Suprapubic skin (tissue), 4 donors: ENCODE measurements around the gene HIVEP2. TPM values are rescaled to one million over a fixed set of nuclear protein-coding genes. Genes with fewer than 3 reads are reported as not detected.

Experiments
- DNase-seq, 2 donors: peaks; one replicate each; pipeline ENCODE4 v3.0.0-alpha.2; 2019; ENCODE audit warnings: low spot score in 2 of 2
- H3K27ac ChIP-seq: fragments of 200-600 bp; sonication (generic); one replicate; pipeline ENCODE4 v1.5.1; 2019
- H3K27me3 ChIP-seq: fragments of 200-600 bp; sonication (generic); one replicate; pipeline ENCODE4 v1.5.1; 2019
- H3K36me3 ChIP-seq: fragments of 200-600 bp; sonication (generic); one replicate; pipeline ENCODE4 v1.5.1; 2019
- H3K4me1 ChIP-seq: fragments of 200-600 bp; sonication (generic); one replicate; pipeline ENCODE4 v1.5.1; 2019
- H3K4me3 ChIP-seq: fragments of 200-600 bp; sonication (generic); one replicate; pipeline ENCODE4 v1.5.1; 2019; ENCODE audit warnings: mild to moderate bottlenecking
- H3K9me3 ChIP-seq: fragments of 200-600 bp; sonication (generic); one replicate; pipeline ENCODE4 v1.5.1; 2019
- EP300 ChIP-seq: sonication (generic); formaldehyde crosslinking; IDR thresholded peaks from one replicate; pipeline ENCODE4 v1.6.1; 2017; ENCODE audit warnings: antibody characterized with exemption
- POLR2A ChIP-seq, 2 donors: fragments of 450-650 bp; IDR thresholded peaks; one replicate each; pipeline ENCODE4 v1.6.1; 2017; ENCODE audit warnings: antibody characterized with exemption in 2 of 2, mild to moderate bottlenecking in 2 of 2, moderate library complexity in 2 of 2
- POLR2AphosphoS5 ChIP-seq, 3 donors: sonication (generic); formaldehyde crosslinking; IDR thresholded peaks; one replicate each; pipeline ENCODE4 v1.6.1; 2017; ENCODE audit warnings: antibody characterized with exemption in 3 of 3
- WGBS: methylation state at CpG from one replicate; pipeline ENCODE4 v1.1.5; 2018; 5-methylcytosine and 5-hydroxymethylcytosine counted together
- total RNA-seq, 4 donors: library from RNA; depleted of rRNA; stranded (reverse); fragments of >200 nt; gene quantifications; one replicate each; pipeline ENCODE4 v1.1.0, GENCODE V29; 2016
- TF ChIP-seq, protein P1 (sequence below), 2 donors: fragments of 200-600 bp in 1 of 2; fragments of 450-650 bp in 1 of 2; sonication (generic) in 1 of 2; IDR thresholded peaks; one replicate each; pipeline ENCODE4 v1.5.1; 2016 to 2019; ENCODE audit warnings: antibody characterized with exemption in 2 of 2, mild to moderate bottlenecking in 1 of 2, moderate library complexity in 1 of 2

Gene HIVEP2
- total RNA-seq, 4 donors from 2014 or later, result 23.6 to 31.3 (median 25.6) TPM

GRCh38 chr6:142940487-142940886, 4.5 kb downstream of the HIVEP2 start:
- no peak for DNase-seq
- no peaks in the 10 kb centered on the region for H3K27me3 ChIP-seq
- H3K4me3 ChIP-seq, result no peak overlapping the region
- TF ChIP-seq, protein P1, sequence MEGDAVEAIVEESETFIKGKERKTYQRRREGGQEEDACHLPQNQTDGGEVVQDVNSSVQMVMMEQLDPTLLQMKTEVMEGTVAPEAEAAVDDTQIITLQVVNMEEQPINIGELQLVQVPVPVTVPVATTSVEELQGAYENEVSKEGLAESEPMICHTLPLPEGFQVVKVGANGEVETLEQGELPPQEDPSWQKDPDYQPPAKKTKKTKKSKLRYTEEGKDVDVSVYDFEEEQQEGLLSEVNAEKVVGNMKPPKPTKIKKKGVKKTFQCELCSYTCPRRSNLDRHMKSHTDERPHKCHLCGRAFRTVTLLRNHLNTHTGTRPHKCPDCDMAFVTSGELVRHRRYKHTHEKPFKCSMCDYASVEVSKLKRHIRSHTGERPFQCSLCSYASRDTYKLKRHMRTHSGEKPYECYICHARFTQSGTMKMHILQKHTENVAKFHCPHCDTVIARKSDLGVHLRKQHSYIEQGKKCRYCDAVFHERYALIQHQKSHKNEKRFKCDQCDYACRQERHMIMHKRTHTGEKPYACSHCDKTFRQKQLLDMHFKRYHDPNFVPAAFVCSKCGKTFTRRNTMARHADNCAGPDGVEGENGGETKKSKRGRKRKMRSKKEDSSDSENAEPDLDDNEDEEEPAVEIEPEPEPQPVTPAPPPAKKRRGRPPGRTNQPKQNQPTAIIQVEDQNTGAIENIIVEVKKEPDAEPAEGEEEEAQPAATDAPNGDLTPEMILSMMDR (IDR thresholded peaks at IDR 0.05), result no peak
- no peak for TF ChIP-seq EP300
- TF ChIP-seq POLR2A (IDR thresholded peaks at IDR 0.05), result no peak
- no peak for TF ChIP-seq POLR2AphosphoS5 (IDR thresholded peaks at IDR 0.05)
- peaks cover 44% of the 10 kb centered on the region for H3K4me1 ChIP-seq
- 85% methylated on average over 3 of the region's 3 CpGs for WGBS
- no peaks in the 10 kb centered on the region for H3K36me3 ChIP-seq
- no peaks in the 10 kb centered on the region for H3K9me3 ChIP-seq
- H3K27ac ChIP-seq, result no peak overlapping the region

DNA sequence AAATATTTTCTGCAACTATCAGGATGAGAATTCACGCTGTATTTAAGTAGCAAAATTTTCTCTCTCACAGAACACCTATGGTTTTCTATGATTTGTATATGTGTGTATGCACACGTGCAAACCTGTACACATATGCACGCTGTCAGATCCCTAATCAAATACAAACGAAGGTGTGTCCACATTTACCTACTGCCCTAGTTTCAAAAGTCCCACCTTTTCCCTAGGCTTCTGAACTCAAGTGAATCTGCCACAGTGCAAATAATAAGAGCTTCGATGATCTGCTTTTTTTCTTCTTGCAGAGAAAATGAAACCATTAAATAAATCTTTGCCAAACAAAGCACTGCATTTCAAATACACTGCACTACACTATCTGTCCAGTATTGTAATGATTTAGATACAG, 6.5 kb downstream of the HIVEP2 start:
- no peaks in the 10 kb centered on the region for H3K36me3 ChIP-seq
- no peak overlapping the region for H3K4me3 ChIP-seq
- H3K27ac ChIP-seq, result no peak overlapping the region
- no peak for DNase-seq
- peaks cover 35% of the 10 kb centered on the region for H3K4me1 ChIP-seq
- H3K9me3 ChIP-seq, result no peaks in the 10 kb centered on the region
- TF ChIP-seq EP300 (no peak), POLR2AphosphoS5 (IDR thresholded peaks at IDR 0.05) (no peak), POLR2A (IDR thresholded peaks at IDR 0.05) (no peak)
- TF ChIP-seq, protein P1 (IDR thresholded peaks at IDR 0.05), result no peak
- 57% methylated on average over 5 of the region's 5 CpGs for WGBS
- H3K27me3 ChIP-seq, result no peaks in the 10 kb centered on the region

DNA sequence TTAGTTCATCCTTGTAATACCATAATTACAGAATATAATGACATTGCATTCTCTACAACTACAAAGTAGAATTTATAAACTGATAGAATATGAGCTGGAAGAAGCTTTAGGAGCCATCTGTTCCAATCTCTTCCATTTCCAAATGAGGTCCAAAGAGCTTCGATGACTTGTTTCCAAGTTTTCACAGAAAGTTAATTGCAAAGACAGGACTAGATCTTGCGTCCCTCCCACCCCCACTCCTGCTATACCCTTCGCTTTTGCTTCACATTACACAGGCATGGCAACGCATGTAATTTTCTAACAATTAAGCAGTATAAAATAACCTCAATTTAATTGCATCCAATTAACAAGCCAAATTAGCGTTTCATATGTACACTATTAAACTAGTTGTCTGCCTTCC, 7.0 kb downstream of the HIVEP2 start:
- H3K27ac ChIP-seq, result no peak overlapping the region
- 72% methylated on average over 5 of the region's 5 CpGs for WGBS
- H3K4me3 ChIP-seq, result no peak overlapping the region
- peaks cover 30% of the 10 kb centered on the region for H3K4me1 ChIP-seq
- no peaks in the 10 kb centered on the region for H3K27me3 ChIP-seq
- H3K36me3 ChIP-seq, result no peaks in the 10 kb centered on the region
- no peak for DNase-seq
- TF ChIP-seq POLR2A (IDR thresholded peaks at IDR 0.05), result no peak
- no peaks in the 10 kb centered on the region for H3K9me3 ChIP-seq

- TF ChIP-seq POLR2A (IDR thresholded peaks at IDR 0.05) (no peak), POLR2AphosphoS5 (IDR thresholded peaks at IDR 0.05) (no peak), EP300 (no peak)
- TF ChIP-seq, protein P1 (IDR thresholded peaks at IDR 0.05), result no peak
- no peak overlapping the region for H3K27ac ChIP-seq
- H3K4me3 ChIP-seq, result no peak overlapping the region
- 94% methylated on average over 21 of the region's 21 CpGs for WGBS
- H3K9me3 ChIP-seq, result no peaks in the 10 kb centered on the region
- no peaks in the 10 kb centered on the region for H3K27me3 ChIP-seq
- peaks cover 16% of the 10 kb centered on the region for H3K4me1 ChIP-seq
- H3K36me3 ChIP-seq, result no peaks in the 10 kb centered on the region
- no peak for DNase-seq
Measured at GRCh38 chr6:142935553-142936517, 9.1 kb downstream of the HIVEP2 start.

DNA sequence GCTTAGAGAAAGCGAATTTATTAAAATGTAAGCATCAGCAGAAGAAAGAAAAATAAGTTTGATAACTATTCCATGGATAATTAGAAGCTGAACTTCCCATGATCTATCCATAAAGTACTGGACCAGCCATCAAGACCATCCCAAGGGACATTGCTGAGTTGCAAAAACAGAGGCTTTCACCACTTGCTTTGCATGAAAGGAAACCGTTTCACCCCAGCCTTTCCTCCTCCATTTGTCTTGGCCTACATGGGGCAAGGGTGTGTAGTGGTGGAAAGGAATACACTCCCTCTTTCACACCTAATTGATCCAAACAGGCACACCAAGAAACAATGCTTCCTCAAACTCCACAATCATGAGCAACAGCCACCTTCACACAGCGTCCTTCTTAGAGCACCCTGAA, 10.4 kb downstream of the HIVEP2 start:
- Histone ChIP-seq H3K4me1 (peaks cover 16% of the 10 kb centered on the region), H3K27me3 (no peaks in the 10 kb centered on the region), H3K9me3 (no peaks in the 10 kb centered on the region), H3K4me3 (no peak overlapping the region), H3K27ac (no peak overlapping the region), H3K36me3 (no peaks in the 10 kb centered on the region)
- TF ChIP-seq POLR2A (IDR thresholded peaks at IDR 0.05), result no peak
- TF ChIP-seq, protein P1 (IDR thresholded peaks at IDR 0.05), result no peak
- TF ChIP-seq POLR2AphosphoS5 (IDR thresholded peaks at IDR 0.05), result no peak
- 73% methylated on average over 3 of the region's 3 CpGs for WGBS
- no peak for DNase-seq
